ENCODE measurements around the gene IER5. TPM values are rescaled to one million over a fixed set of nuclear protein-coding genes. Genes with fewer than 3 reads are reported as not detected.

IER5 gene
- total and polyA plus RNA-seq, 2 of the 13 experiments (the other 11 are each of a cell fraction or from before 2014, with no cell fraction given) = 2.5 to 3.5 TPM

- no peak for TF ChIP-seq NONO (IDR thresholded peaks at IDR 0.05)
- 0 out of 2 replicates have a peak, but pooled peaks have one; percentile 12 for TF ChIP-seq NONO (CRISPR knock-in tag; conservative IDR thresholded peaks at IDR 0.05)
- 0 out of 2 replicates have a peak, but pooled peaks have one; percentile 33 for TF ChIP-seq ZNF724P (CRISPR knock-in tag; IDR thresholded peaks at IDR 0.05; ENCODE audit: borderline replicate concordance)
- 0 out of 2 replicates have a peak, but pooled peaks have one; percentile 45 for TF ChIP-seq ZNF280B (CRISPR knock-in tag; IDR thresholded peaks at IDR 0.05; ENCODE audit: borderline replicate concordance)
- TF ChIP-seq TOE1 (CRISPR knock-in tag; IDR thresholded peaks at IDR 0.05) = no peak
- TF ChIP-seq ZNF496 (CRISPR knock-in tag; IDR thresholded peaks at IDR 0.05; ENCODE audit: insufficient replicate concordance) = no peak
- TF ChIP-seq NRL (CRISPR knock-in tag; IDR thresholded peaks at IDR 0.05; ENCODE audit: borderline replicate concordance) = peak; percentile 47; the same call in 1 of the 2 replicates
- TF ChIP-seq DRAP1 (CRISPR knock-in tag; IDR thresholded peaks at IDR 0.05) = no peak
- no peak for TF ChIP-seq SOX6 (IDR thresholded peaks at IDR 0.05)
- peak; percentile 4; the same call in 1 of the 2 replicates for TF ChIP-seq SOX6 (CRISPR knock-in tag; IDR thresholded peaks at IDR 0.05)
Observed at GRCh38 chr1:181133969-181134418, 45.5 kb downstream of the IER5 start (continued).
